ENCODE data around the gene APOL3. TPM values are rescaled to one million over a fixed set of nuclear protein-coding genes. Genes with fewer than 3 reads are reported as not detected.
A peak's percentile ranks its signal among the peaks of the same experiment; 100 is the strongest.

The APOL3 gene
- polyA plus RNA-seq, 1 of the 3 experiments (the other 2 are of a cell fraction): 1.1 TPM

DNA sequence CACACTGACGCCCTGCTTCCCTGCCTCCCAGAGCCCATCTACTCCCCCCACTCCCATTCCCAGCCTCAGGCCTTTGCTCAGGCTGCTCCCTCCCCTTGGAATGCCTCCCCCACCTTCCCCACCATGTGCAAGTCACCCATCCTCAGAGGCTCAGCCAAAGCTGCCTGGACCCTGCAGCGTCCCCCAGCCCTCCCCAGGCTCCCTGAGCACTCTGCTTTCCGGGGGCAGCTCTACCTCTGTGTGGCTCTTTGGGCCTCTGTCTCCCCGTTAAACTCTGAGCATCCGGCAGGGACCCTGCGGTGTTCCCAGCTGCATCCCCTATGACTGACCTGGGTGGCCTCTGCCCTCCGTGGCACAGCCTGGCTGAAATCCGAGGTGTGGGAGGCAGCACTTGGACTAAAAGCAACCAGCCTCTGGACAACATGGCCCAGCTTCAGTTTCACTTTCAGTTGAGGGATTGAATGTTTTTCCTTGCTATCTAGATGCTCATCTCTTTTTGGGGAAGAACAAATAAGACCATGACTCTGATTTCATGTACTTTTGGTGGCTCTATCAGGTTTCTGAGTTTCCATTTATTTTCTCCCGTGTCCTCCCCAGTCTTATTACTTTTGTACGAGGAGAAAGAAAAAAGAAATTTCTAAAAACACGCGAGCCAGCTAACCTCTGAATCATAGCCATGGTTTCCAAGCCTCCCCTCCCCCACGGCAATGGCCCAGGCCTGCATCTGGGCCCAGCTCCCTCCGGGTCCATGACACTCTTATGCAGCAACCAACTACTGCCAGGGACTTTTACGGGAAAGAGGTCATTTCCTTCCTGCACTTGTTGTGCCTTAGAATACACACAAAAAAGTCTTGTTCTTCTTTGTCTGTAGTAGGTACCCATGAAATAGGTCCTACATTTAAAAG is 3.8 kb downstream of the APOL3 start:
- POLR2A ChIA-PET: no interaction called here

More for the DNA sequence above, 3.8 kb downstream of the APOL3 start:
- Histone ChIP-seq H3K27me3 (ENCODE audit: insufficient read depth) (no peaks in the 10 kb centered on the region), H2AFZ (ENCODE audit: low read depth) (peak overlapping the region; percentile 81), H3K36me3 (replicated peaks in 1 of 2; ENCODE audit: control insufficient read depth in 1 of 2, insufficient read depth in 2 of 2, low read length in 1 of 2) (no peaks in the 10 kb centered on the region), H3K4me2 (peak overlapping the region; percentile 52), H3K27ac (ENCODE audit: low read depth in 2 of 2, low read length in 1 of 2) (peak overlapping the region in 1 of 2 experiments; percentile 10; a peak in 1 of 4 replicates), H3K4me3 (ENCODE audit: low read depth in 2 of 2, low read length in 1 of 2) (no peak overlapping the region), H3F3A (replicated peaks; ENCODE audit: insufficient read depth) (no peaks in the 10 kb centered on the region), H3K9me2 (no peaks in the 10 kb centered on the region), H3K79me2 (ENCODE audit: insufficient read depth) (no peaks in the 10 kb centered on the region), H3K9me3 (no peaks in the 10 kb centered on the region), H3K4me1 (ENCODE audit: control insufficient read depth in 1 of 2, insufficient read depth in 2 of 2, low read depth in 1 of 2, low read length in 1 of 2) (peaks cover 5 to 7% of the 10 kb centered on the region in 2 experiments; a peak in 1 of 4 replicates), H3K9ac (no peak overlapping the region), H4K20me1 (ENCODE audit: insufficient read depth) (no peaks in the 10 kb centered on the region)
- WGBS (ENCODE audit: low lambda C conversion rate): 83% methylated on average over 14 of the region's 15 CpGs
- CTCF ChIA-PET: interaction anchor here (0.6 kb wide), 1 partner anchor 75 kb away, joined by 3 read pairs; no protein-coding TSS in a partner anchor
- TF ChIP-seq FOXM1 (IDR thresholded peaks at IDR 0.05; ENCODE audit: low read depth): no peak
- TF ChIP-seq NFIC (IDR thresholded peaks at IDR 0.05; ENCODE audit: borderline replicate concordance): no peak
- TF ChIP-seq, protein P1, sequence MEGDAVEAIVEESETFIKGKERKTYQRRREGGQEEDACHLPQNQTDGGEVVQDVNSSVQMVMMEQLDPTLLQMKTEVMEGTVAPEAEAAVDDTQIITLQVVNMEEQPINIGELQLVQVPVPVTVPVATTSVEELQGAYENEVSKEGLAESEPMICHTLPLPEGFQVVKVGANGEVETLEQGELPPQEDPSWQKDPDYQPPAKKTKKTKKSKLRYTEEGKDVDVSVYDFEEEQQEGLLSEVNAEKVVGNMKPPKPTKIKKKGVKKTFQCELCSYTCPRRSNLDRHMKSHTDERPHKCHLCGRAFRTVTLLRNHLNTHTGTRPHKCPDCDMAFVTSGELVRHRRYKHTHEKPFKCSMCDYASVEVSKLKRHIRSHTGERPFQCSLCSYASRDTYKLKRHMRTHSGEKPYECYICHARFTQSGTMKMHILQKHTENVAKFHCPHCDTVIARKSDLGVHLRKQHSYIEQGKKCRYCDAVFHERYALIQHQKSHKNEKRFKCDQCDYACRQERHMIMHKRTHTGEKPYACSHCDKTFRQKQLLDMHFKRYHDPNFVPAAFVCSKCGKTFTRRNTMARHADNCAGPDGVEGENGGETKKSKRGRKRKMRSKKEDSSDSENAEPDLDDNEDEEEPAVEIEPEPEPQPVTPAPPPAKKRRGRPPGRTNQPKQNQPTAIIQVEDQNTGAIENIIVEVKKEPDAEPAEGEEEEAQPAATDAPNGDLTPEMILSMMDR (IDR thresholded peaks at IDR 0.05): no peak
- TF ChIP-seq, protein P2, sequence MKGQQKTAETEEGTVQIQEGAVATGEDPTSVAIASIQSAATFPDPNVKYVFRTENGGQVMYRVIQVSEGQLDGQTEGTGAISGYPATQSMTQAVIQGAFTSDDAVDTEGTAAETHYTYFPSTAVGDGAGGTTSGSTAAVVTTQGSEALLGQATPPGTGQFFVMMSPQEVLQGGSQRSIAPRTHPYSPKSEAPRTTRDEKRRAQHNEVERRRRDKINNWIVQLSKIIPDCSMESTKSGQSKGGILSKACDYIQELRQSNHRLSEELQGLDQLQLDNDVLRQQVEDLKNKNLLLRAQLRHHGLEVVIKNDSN (IDR thresholded peaks at IDR 0.05; ENCODE audit: borderline replicate concordance, low read depth): no peak
- TF ChIP-seq, protein P3, sequence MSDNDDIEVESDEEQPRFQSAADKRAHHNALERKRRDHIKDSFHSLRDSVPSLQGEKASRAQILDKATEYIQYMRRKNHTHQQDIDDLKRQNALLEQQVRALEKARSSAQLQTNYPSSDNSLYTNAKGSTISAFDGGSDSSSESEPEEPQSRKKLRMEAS (IDR thresholded peaks at IDR 0.05; ENCODE audit: low read depth): no peak
- no peak for TF ChIP-seq TEAD4 (IDR thresholded peaks at IDR 0.05; ENCODE audit: borderline replicate concordance, insufficient read depth)
- no peak for TF ChIP-seq SMC3 (IDR thresholded peaks at IDR 0.05; ENCODE audit: low read depth, low read length)
- TF ChIP-seq, protein P4, sequence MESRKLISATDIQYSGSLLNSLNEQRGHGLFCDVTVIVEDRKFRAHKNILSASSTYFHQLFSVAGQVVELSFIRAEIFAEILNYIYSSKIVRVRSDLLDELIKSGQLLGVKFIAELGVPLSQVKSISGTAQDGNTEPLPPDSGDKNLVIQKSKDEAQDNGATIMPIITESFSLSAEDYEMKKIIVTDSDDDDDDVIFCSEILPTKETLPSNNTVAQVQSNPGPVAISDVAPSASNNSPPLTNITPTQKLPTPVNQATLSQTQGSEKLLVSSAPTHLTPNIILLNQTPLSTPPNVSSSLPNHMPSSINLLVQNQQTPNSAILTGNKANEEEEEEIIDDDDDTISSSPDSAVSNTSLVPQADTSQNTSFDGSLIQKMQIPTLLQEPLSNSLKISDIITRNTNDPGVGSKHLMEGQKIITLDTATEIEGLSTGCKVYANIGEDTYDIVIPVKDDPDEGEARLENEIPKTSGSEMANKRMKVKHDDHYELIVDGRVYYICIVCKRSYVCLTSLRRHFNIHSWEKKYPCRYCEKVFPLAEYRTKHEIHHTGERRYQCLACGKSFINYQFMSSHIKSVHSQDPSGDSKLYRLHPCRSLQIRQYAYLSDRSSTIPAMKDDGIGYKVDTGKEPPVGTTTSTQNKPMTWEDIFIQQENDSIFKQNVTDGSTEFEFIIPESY (IDR thresholded peaks at IDR 0.05; ENCODE audit: borderline replicate concordance, low read depth): no peak
- TF ChIP-seq POLR2AphosphoS5 (IDR thresholded peaks at IDR 0.05; ENCODE audit: low read depth, low read length): no peak
- no peak for TF ChIP-seq CHD2 (IDR thresholded peaks at IDR 0.05; ENCODE audit: low read length, partially characterized antibody)
- no peak for TF ChIP-seq RAD21 (IDR thresholded peaks at IDR 0.05; ENCODE audit: low read length)
- TF ChIP-seq YY1 (IDR thresholded peaks at IDR 0.05; ENCODE audit: low read depth): no peak
- TF ChIP-seq RFX5 (IDR thresholded peaks at IDR 0.05; ENCODE audit: low read length): no peak
- no peak for TF ChIP-seq TAF1 (IDR thresholded peaks at IDR 0.05; ENCODE audit: borderline replicate concordance, low read depth, low read length)
- no peak for TF ChIP-seq JUND (IDR thresholded peaks at IDR 0.05)
- no peak for TF ChIP-seq EZH2phosphoT487 (IDR thresholded peaks at IDR 0.05; ENCODE audit: borderline replicate concordance, low read depth)
- TF ChIP-seq FOSL2 (IDR thresholded peaks at IDR 0.05; ENCODE audit: borderline replicate concordance, low read depth): no peak; the same call in 1 of the 2 replicates
- TF ChIP-seq, protein P5, sequence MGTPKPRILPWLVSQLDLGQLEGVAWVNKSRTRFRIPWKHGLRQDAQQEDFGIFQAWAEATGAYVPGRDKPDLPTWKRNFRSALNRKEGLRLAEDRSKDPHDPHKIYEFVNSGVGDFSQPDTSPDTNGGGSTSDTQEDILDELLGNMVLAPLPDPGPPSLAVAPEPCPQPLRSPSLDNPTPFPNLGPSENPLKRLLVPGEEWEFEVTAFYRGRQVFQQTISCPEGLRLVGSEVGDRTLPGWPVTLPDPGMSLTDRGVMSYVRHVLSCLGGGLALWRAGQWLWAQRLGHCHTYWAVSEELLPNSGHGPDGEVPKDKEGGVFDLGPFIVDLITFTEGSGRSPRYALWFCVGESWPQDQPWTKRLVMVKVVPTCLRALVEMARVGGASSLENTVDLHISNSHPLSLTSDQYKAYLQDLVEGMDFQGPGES (IDR thresholded peaks at IDR 0.05; ENCODE audit: low read depth, low read length): no peak
- no peak for DNase-seq

All from SK-N-SH (cell line).